Caco-2 (cell line): ENCODE measurements around the gene ROBO1. TPM values are rescaled to one million over a fixed set of nuclear protein-coding genes. Genes with fewer than 3 reads are reported as not detected.
"Not testable (repeated sequence)": the region's sequence is repeated elsewhere in the genome, so short reads cannot be mapped to it uniquely, and the experiment has no call there.

Experiments
- BruUV-seq: library from RNA; stranded (reverse); fragments of 400-500 nt; replicated peaks from 2 replicates; lab custom pipeline; 2021; lab: Mats Ljungman, UMichigan
- CTCF ChIA-PET: fragments of 300-600 bp; sonication (Branson Sonifier 250); formaldehyde crosslinking; loops from one replicate; lab custom pipeline; 2022; ENCODE audit warnings: antibody characterized with exemption; lab: Charles Lee
- POLR2A ChIA-PET: fragments of 300-600 bp; sonication (Branson Sonifier 250); formaldehyde crosslinking; loops from one replicate; lab custom pipeline; 2022; ENCODE audit warnings: antibody characterized with exemption; lab: Charles Lee
- DNase-seq, 2 experiments: peaks; one replicate each; pipeline versions ENCODE4 v3.0.0 to v3.0.0-alpha.2; 2020 to 2022
- H3K27me3 ChIP-seq: replicated peaks from 2 replicates; pipeline ENCODE4 v1.6.0; 2011; ENCODE audit warnings: low read length; ENCODE audit not compliant: control insufficient read depth, insufficient read depth
- H3K36me3 ChIP-seq: 2 replicates; pipeline ENCODE4 v1.5.1; 2011; ENCODE audit warnings: low read length; ENCODE audit not compliant: control insufficient read depth, insufficient read depth
- H3K4me1 ChIP-seq: fragments of 250-450 bp; sonication (Bioruptor Pico); 2 replicates; pipeline ENCODE4 v1.5.1; 2020; ENCODE audit warnings: mild to moderate bottlenecking
- H3K4me3 ChIP-seq: 2 replicates; pipeline ENCODE4 v1.5.1; 2011; ENCODE audit warnings: low read depth, mild to moderate bottlenecking, control low read depth, low read length
- H3K9me3 ChIP-seq: fragments of 250-450 bp; sonication (Bioruptor Pico); 2 replicates; pipeline ENCODE4 v1.5.1; 2020; ENCODE audit warnings: mild to moderate bottlenecking, moderate library complexity
- H3K27ac Mint-ChIP-seq: one replicate; pipeline ENCODE4 v1.8.0; 2022; ENCODE audit warnings: mixed read lengths; ENCODE audit not compliant: unreplicated experiment
- H3K27me3 Mint-ChIP-seq: one replicate; pipeline ENCODE4 v1.8.0; 2022; ENCODE audit warnings: mixed read lengths; ENCODE audit not compliant: insufficient read depth, unreplicated experiment
- H3K36me3 Mint-ChIP-seq: one replicate; pipeline ENCODE4 v1.8.0; 2022; ENCODE audit warnings: mild to moderate bottlenecking, mixed read lengths; ENCODE audit not compliant: insufficient read depth, unreplicated experiment
- H3K4me1 Mint-ChIP-seq: one replicate; pipeline ENCODE4 v1.8.0; 2022; ENCODE audit warnings: low read depth, mixed read lengths; ENCODE audit not compliant: unreplicated experiment
- H3K4me3 Mint-ChIP-seq: one replicate; pipeline ENCODE4 v1.8.0; 2022; ENCODE audit warnings: mild to moderate bottlenecking, moderate library complexity, mixed read lengths; ENCODE audit not compliant: unreplicated experiment
- H3K9me3 Mint-ChIP-seq: one replicate; pipeline ENCODE4 v1.8.0; 2022; ENCODE audit warnings: mixed read lengths; ENCODE audit not compliant: unreplicated experiment
- intact Hi-C: fragments of 100-400 bp; cut with micrococcal nuclease; formaldehyde crosslinking; loops from one replicate; pipeline ENCODE4 v1.10.0; 2022; ENCODE audit not compliant: unreplicated experiment
- total RNA-seq: library from RNA; stranded (reverse); gene quantifications from 2 replicates; pipeline ENCODE4 v1.2.3, GENCODE V29; 2022
- TF ChIP-seq, protein P1 (sequence below), 2 experiments: fragments of 200-600 bp in 1 of 2; IDR thresholded peaks; 1 replicate in 1 of 2; 2 replicates in 1 of 2; pipeline versions ENCODE4 v1.5.1 to v1.8.0; 2011 to 2022; ENCODE audit warnings: antibody characterized with exemption in 1 of 2, control low read depth in 1 of 2, inconsistent platforms in 1 of 2, low read depth in 1 of 2, low read length in 1 of 2, mild to moderate bottlenecking in 1 of 2, moderate library complexity in 1 of 2; ENCODE audit not compliant: insufficient read depth in 1 of 2, severe bottlenecking in 1 of 2, unreplicated experiment in 1 of 2

ROBO1 gene
- total RNA-seq, 1 experiment from 2014 or later: 1.8 TPM

DNA sequence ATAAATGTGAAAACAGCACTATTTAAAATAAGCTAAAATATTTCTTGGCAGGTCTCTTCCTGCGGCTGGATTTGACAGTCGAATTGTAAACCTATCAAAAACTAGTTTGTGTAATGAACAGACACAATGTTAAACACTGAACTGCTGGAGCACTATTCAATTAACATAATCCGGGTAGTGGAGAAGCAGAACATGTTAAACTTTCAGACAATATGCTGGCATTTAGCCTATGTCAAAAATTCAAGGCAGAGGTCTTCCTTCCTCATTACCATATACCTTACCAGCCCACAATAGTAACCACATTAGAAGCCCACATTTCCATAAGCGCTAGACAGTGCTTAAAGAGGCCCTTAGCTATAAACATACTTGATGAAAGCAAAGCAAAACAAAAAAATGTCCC, 1042.9 kb downstream of the ROBO1 start:
- CTCF ChIA-PET: no interaction called here
- H3K27ac Mint-ChIP-seq: no peak overlapping the region
- Histone ChIP-seq H3K27me3 (no peaks in the 10 kb centered on the region), H3K36me3 (no peaks in the 10 kb centered on the region), H3K4me3 (no peak overlapping the region), H3K4me1 (no peaks in the 10 kb centered on the region), H3K9me3 (no peaks in the 10 kb centered on the region)
- no TSS peak for BruUV-seq
- H3K4me1 Mint-ChIP-seq: no peaks in the 10 kb centered on the region
- TF ChIP-seq, protein P1, sequence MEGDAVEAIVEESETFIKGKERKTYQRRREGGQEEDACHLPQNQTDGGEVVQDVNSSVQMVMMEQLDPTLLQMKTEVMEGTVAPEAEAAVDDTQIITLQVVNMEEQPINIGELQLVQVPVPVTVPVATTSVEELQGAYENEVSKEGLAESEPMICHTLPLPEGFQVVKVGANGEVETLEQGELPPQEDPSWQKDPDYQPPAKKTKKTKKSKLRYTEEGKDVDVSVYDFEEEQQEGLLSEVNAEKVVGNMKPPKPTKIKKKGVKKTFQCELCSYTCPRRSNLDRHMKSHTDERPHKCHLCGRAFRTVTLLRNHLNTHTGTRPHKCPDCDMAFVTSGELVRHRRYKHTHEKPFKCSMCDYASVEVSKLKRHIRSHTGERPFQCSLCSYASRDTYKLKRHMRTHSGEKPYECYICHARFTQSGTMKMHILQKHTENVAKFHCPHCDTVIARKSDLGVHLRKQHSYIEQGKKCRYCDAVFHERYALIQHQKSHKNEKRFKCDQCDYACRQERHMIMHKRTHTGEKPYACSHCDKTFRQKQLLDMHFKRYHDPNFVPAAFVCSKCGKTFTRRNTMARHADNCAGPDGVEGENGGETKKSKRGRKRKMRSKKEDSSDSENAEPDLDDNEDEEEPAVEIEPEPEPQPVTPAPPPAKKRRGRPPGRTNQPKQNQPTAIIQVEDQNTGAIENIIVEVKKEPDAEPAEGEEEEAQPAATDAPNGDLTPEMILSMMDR (IDR thresholded peaks at IDR 0.05; ENCODE audit: insufficient read depth in 1 of 2, low read depth in 1 of 2, low read length in 1 of 2, severe bottlenecking in 1 of 2, unreplicated experiment in 1 of 2): no peak
- intact Hi-C loops: no loop called here
- POLR2A ChIA-PET: no interaction called here
- H3K4me3 Mint-ChIP-seq: no peak overlapping the region
- DNase-seq: no peak
- no peaks in the 10 kb centered on the region for H3K9me3 Mint-ChIP-seq
- H3K36me3 Mint-ChIP-seq: no peaks in the 10 kb centered on the region
- H3K27me3 Mint-ChIP-seq: no peaks in the 10 kb centered on the region

DNA sequence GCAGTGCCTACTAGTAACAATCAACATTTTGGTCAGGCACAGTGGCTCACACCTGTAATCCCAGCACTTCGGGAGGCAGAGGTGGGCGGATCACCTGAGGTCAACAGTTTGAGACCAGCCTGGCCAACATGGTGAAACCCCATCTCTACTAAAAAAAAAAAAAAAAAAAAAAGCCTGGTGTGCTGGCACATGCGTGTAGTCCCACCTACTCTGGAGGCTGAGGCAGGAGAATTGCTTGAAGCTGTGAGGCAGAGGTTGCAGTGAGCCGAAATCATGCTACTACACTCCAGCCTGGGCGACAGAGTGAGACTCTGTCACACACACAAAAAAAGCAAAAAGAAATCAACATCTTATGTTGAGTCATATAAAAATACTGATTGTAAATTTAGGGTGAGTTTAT, 1043.4 kb downstream of the ROBO1 start:
- intact Hi-C loops, H3K27me3 ChIP-seq, H3K9me3 ChIP-seq, H3K27ac Mint-ChIP-seq, H3K4me1 Mint-ChIP-seq, H3K36me3 Mint-ChIP-seq, POLR2A ChIA-PET, H3K4me3 ChIP-seq, DNase-seq, H3K27me3 Mint-ChIP-seq, CTCF ChIA-PET, BruUV-seq, H3K36me3 ChIP-seq, H3K4me3 Mint-ChIP-seq, H3K4me1 ChIP-seq, H3K9me3 Mint-ChIP-seq: not testable (repeated sequence)

- Mint-ChIP-seq H3K4me1 (no peaks in the 10 kb centered on the region), H3K36me3 (no peaks in the 10 kb centered on the region), H3K9me3 (no peaks in the 10 kb centered on the region), H3K4me3 (no peak overlapping the region), H3K27me3 (no peaks in the 10 kb centered on the region), H3K27ac (no peak overlapping the region)
- BruUV-seq: no TSS peak
- Histone ChIP-seq H3K9me3 (no peaks in the 10 kb centered on the region), H3K4me3 (no peak overlapping the region), H3K36me3 (no peaks in the 10 kb centered on the region), H3K4me1 (no peaks in the 10 kb centered on the region), H3K27me3 (no peaks in the 10 kb centered on the region)
- TF ChIP-seq, protein P1 (IDR thresholded peaks at IDR 0.05; ENCODE audit: insufficient read depth in 1 of 2, low read depth in 1 of 2, low read length in 1 of 2, severe bottlenecking in 1 of 2, unreplicated experiment in 1 of 2): no peak
- ChIA-PET CTCF (no interaction called here), POLR2A (no interaction called here)
- DNase-seq: no peak
- intact Hi-C loops: no loop called here
These were observed 1045.8 kb downstream of the ROBO1 start for GRCh38 chr3:78721771-78722543.
